Karpas-422 (cell line): ENCODE results near the gene PRAMEF33. TPM values are rescaled to one million over a fixed set of nuclear protein-coding genes. Genes with fewer than 3 reads are reported as not detected.

Experiments used
- small RNA-seq: library from RNA; depleted of rRNA; stranded (forward); fragments of <200 nt; gene quantifications from one replicate; pipeline ENCODE3, GENCODE V24; 2014
- total RNA-seq: library from RNA; depleted of rRNA; stranded (reverse); fragments of >200 nt; shearing (Covaris generic); gene quantifications from 2 replicates; pipeline ENCODE4 v1.2.3, GENCODE V29; 2014; ENCODE audit warnings: low replicate concordance; rRNA removed

PRAMEF33 gene
- total RNA-seq, 1 experiment from 2014 or later, result not detected

Small RNA genes within 50 kb of the gene (small RNA-seq; reads per million reads assigned to genes)
- gene RNU6-771P, result not detected

Other genes starting within 250 kb of the PRAMEF33 start
- not detected in 2 replicates for gene PRAMEF27, start 247.0 kb upstream of the PRAMEF33 start, total RNA-seq
- not detected in 2 replicates for gene HNRNPCL3, start 242.8 kb upstream of the PRAMEF33 start, total RNA-seq
- not detected in 2 replicates for gene PRAMEF25, start 232.8 kb upstream of the PRAMEF33 start, total RNA-seq
- not detected in 2 replicates for gene HNRNPCL2, start 186.7 kb upstream of the PRAMEF33 start, total RNA-seq
- gene PRAMEF26, start 147.5 kb upstream of the PRAMEF33 start, total RNA-seq, result not detected in 2 replicates
- gene HNRNPCL4, start 137.9 kb upstream of the PRAMEF33 start, total RNA-seq, result not detected in 2 replicates
- not detected in 2 replicates for gene PRAMEF9, start 131.7 kb upstream of the PRAMEF33 start, total RNA-seq
- gene PRAMEF13, start 102.1 kb upstream of the PRAMEF33 start, total RNA-seq, result not detected in 2 replicates
- gene PRAMEF18, start 77.4 kb upstream of the PRAMEF33 start, total RNA-seq, result not detected in 2 replicates
- gene PRAMEF5, start 49.3 kb upstream of the PRAMEF33 start, total RNA-seq, result not detected in 2 replicates
- not detected in 2 replicates for gene PRAMEF8, start 18.4 kb upstream of the PRAMEF33 start, total RNA-seq
- not detected in 2 replicates for gene PRAMEF15, start 12.0 kb downstream of the PRAMEF33 start, total RNA-seq
- gene PRAMEF14, start 43.6 kb downstream of the PRAMEF33 start, total RNA-seq, result not detected in 2 replicates
- gene PRAMEF19, start 68.4 kb downstream of the PRAMEF33 start, total RNA-seq, result not detected in 2 replicates
- not detected in 2 replicates for gene PRAMEF17, start 86.1 kb downstream of the PRAMEF33 start, total RNA-seq
- not detected in 2 replicates for gene PRAMEF20, start 106.9 kb downstream of the PRAMEF33 start, total RNA-seq
- gene LRRC38, start 210.5 kb downstream of the PRAMEF33 start, total RNA-seq, result not detected in 2 replicates